Pancreas (tissue), 10 donors: Measurements from ENCODE around the gene ZFYVE27. TPM values are rescaled to one million over a fixed set of nuclear protein-coding genes. Genes with fewer than 3 reads are reported as not detected.

Experiments
- ATAC-seq, 4 donors: fragments of 200-7000 bp; cut with Tn5 transposase; one replicate each; pipeline versions ENCODE4 v1.8.0 to v1.9.1; 2020; ENCODE audit warnings: mild to moderate bottlenecking in 4 of 4, moderate library complexity in 4 of 4
- DNase-seq, 6 donors: peaks; one replicate each; pipeline ENCODE4 v3.0.0-alpha.2; 2020
- FAIRE-seq: peaks from 2 replicates; lab custom pipeline; 2012; peaks lifted over from hg19 to GRCh38; lab: Jason Lieb, UNC
- H3K27ac ChIP-seq, 4 donors: fragments of 200-600 bp; sonication (generic); 1 replicate in 3 of 4; 2 replicates in 1 of 4; pipeline versions ENCODE4 v1.5.0 to v1.8.0; 2020
- H3K27me3 ChIP-seq, 4 donors: fragments of 200-600 bp; one replicate each; pipeline ENCODE4 v1.8.0; 2021
- H3K36me3 ChIP-seq, 3 donors: fragments of 200-600 bp; sonication (generic) in 1 of 3; one replicate each; pipeline versions ENCODE4 v1.5.0 to v1.8.0; 2020 to 2021
- H3K4me1 ChIP-seq, 3 donors: fragments of 200-600 bp; one replicate each; pipeline ENCODE4 v1.8.0; 2021
- H3K4me3 ChIP-seq, 4 donors: fragments of 200-600 bp; sonication (generic) in 2 of 4; one replicate each; pipeline versions ENCODE4 v1.5.0 to v1.8.0; 2020 to 2021
- H3K9me3 ChIP-seq, 4 donors: fragments of 200-600 bp; one replicate each; pipeline ENCODE4 v1.8.0; 2021
- WGBS, 2 donors: extraction: QIAGEN DNeasy Blood & Tissue Kit; methylation state at CpG; one replicate each; pipeline ENCODE4 v1.1.7; 2013; 5-methylcytosine and 5-hydroxymethylcytosine counted together
- intact Hi-C, 3 donors: fragments of 100-400 bp; cut with DNase I; formaldehyde crosslinking; loops; one replicate each; pipeline versions ENCODE4 v1.11.1 to v1.14.2; 2022
- polyA plus RNA-seq, 2 donors: library from polyadenylated mRNA; stranded (reverse); fragments of 200-250 nt; gene quantifications; one replicate each; pipeline ENCODE4 v1.2.3, GENCODE V29; 2013
- total RNA-seq, 6 donors: library from RNA; stranded (reverse); fragmentation: NEBNext Ultra II Directional in 4 of 6; extraction: Animal tissue kit (Norgen Biotek cat#: 25700) in 4 of 6; gene quantifications; one replicate each; pipeline versions ENCODE4 v1.2.1 to v1.2.4, GENCODE V29; 2021 to 2023
- TF ChIP-seq, protein P1 (sequence below), 4 donors: fragments of 200-600 bp; sonication (generic) in 3 of 4; IDR thresholded peaks; one replicate each; pipeline versions ENCODE4 v1.5.0 to v1.8.0; 2021; ENCODE audit warnings: antibody characterized with exemption in 4 of 4
- donor health status: healthy with polysubstance abuse.
- donor health status: DM: no; HTN: no; CAD: no; lungs with moderate emphysema.
- donor health status: DM: no; HTN: no; CAD: no.
- donor health status: control.
- donor health status: control.
- donor health status: Bipolar disorder and iron deficiency.
- donor health status: DM: yes; HTN: yes; CAD: no.
- donor health status: DM: no; HTN: no; CAD: no.
- donor health status: DM: no; HTN: no; CAD: no.
- donor health status: DM: yes; HTN: yes; CAD: no.

The ZFYVE27 gene
- total and polyA plus RNA-seq, 8 donors: 11.9 to 34.9 (median 15.5) TPM

- Histone ChIP-seq H3K4me3 (no peak overlapping the region), H3K4me1 (no peaks in the 10 kb centered on the region), H3K27ac (no peak overlapping the region), H3K36me3 (no peaks in the 10 kb centered on the region), H3K9me3 (no peaks in the 10 kb centered on the region), H3K27me3 (no peaks in the 10 kb centered on the region)
- intact Hi-C loops: no loop called here
- ATAC-seq (no peak), DNase-seq (no peak), FAIRE-seq (no peak)
- TF ChIP-seq, protein P1, sequence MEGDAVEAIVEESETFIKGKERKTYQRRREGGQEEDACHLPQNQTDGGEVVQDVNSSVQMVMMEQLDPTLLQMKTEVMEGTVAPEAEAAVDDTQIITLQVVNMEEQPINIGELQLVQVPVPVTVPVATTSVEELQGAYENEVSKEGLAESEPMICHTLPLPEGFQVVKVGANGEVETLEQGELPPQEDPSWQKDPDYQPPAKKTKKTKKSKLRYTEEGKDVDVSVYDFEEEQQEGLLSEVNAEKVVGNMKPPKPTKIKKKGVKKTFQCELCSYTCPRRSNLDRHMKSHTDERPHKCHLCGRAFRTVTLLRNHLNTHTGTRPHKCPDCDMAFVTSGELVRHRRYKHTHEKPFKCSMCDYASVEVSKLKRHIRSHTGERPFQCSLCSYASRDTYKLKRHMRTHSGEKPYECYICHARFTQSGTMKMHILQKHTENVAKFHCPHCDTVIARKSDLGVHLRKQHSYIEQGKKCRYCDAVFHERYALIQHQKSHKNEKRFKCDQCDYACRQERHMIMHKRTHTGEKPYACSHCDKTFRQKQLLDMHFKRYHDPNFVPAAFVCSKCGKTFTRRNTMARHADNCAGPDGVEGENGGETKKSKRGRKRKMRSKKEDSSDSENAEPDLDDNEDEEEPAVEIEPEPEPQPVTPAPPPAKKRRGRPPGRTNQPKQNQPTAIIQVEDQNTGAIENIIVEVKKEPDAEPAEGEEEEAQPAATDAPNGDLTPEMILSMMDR (IDR thresholded peaks at IDR 0.05): no peak
- WGBS, 2 donors: 85 to 87% methylated on average over 6 of the region's 6 CpGs
Observed at GRCh38 chr10:97805949-97806348, 69.0 kb downstream of the ZFYVE27 start.

- Histone ChIP-seq H3K27me3 (no peaks in the 10 kb centered on the region), H3K36me3 (no peaks in the 10 kb centered on the region), H3K27ac (no peak overlapping the region), H3K4me1 (no peaks in the 10 kb centered on the region), H3K9me3 (no peaks in the 10 kb centered on the region), H3K4me3 (no peak overlapping the region)
- WGBS, 2 donors: 87 to 88% methylated on average over 7 of the region's 7 CpGs
- no peak for FAIRE-seq
- no peak for DNase-seq
- TF ChIP-seq, protein P1 (IDR thresholded peaks at IDR 0.05): no peak
- no peak for ATAC-seq
- intact Hi-C loops: no loop called here
Observed at GRCh38 chr10:97810446-97810845, 73.5 kb downstream of the ZFYVE27 start.

Other genes starting within 250 kb of the ZFYVE27 start
- 10 to 100 TPM; 18.0 to 33.3 (median 22.3) TPM for gene MMS19, start 238.7 kb upstream of the ZFYVE27 start, total RNA-seq
- gene MMS19, start 238.7 kb upstream of the ZFYVE27 start, polyA plus RNA-seq: 10 to 100 TPM; 40.2 to 65.7 TPM
- gene UBTD1, start 238.2 kb upstream of the ZFYVE27 start, total RNA-seq: 1 to 10 TPM; 3.9 to 6.8 (median 4.5) TPM
- gene UBTD1, start 238.2 kb upstream of the ZFYVE27 start, polyA plus RNA-seq: 1 to 10 TPM; 6.8 to 9.0 TPM
- gene ANKRD2, start 164.3 kb upstream of the ZFYVE27 start, total RNA-seq: under 1 TPM; 0.12 to 0.56 (median 0.29) TPM
- 1 to 10 TPM in 1 of 2 donors, under 1 TPM in 1; 0.61 to 1.6 TPM for gene ANKRD2, start 164.3 kb upstream of the ZFYVE27 start, polyA plus RNA-seq
- gene HOGA1, start 152.7 kb upstream of the ZFYVE27 start, total RNA-seq: 10 to 100 TPM in 2 of 6 donors, 1 to 10 TPM in 4; 7.2 to 14.9 (median 8.7) TPM
- gene HOGA1, start 152.7 kb upstream of the ZFYVE27 start, polyA plus RNA-seq: 10 to 100 TPM; 15.9 to 20.5 TPM
- 1 to 10 TPM in 2 of 6 donors, under 1 TPM in 4; 0.34 to 1.9 (median 0.61) TPM for gene C10orf62, start 147.4 kb upstream of the ZFYVE27 start, total RNA-seq
- gene C10orf62, start 147.4 kb upstream of the ZFYVE27 start, polyA plus RNA-seq: under 1 TPM; 0.12 to 0.95 TPM
- 1 to 10 TPM; 3.3 to 6.4 (median 4.5) TPM for gene MORN4, start 103.6 kb upstream of the ZFYVE27 start, total RNA-seq
- 1 to 10 TPM; 4.8 to 8.9 TPM for gene MORN4, start 103.6 kb upstream of the ZFYVE27 start, polyA plus RNA-seq
- gene PI4K2A, start 96.5 kb upstream of the ZFYVE27 start, total RNA-seq: 1 to 10 TPM; 2.2 to 8.9 (median 3.4) TPM
- gene PI4K2A, start 96.5 kb upstream of the ZFYVE27 start, polyA plus RNA-seq: 1 to 10 TPM; 3.4 to 5.4 TPM
- 1 to 10 TPM; 3.7 to 6.2 (median 4.6) TPM for gene AVPI1, start 49.9 kb upstream of the ZFYVE27 start, total RNA-seq
- 1 to 10 TPM; 4.1 to 9.1 TPM for gene AVPI1, start 49.9 kb upstream of the ZFYVE27 start, polyA plus RNA-seq
- 10 to 100 TPM in 1 of 6 donors, 1 to 10 TPM in 5; 1.8 to 11.8 (median 3.6) TPM for gene MARVELD1, start 23.4 kb upstream of the ZFYVE27 start, total RNA-seq
- gene MARVELD1, start 23.4 kb upstream of the ZFYVE27 start, polyA plus RNA-seq: 1 to 10 TPM; 3.8 to 7.1 TPM
- gene SFRP5, start 34.9 kb downstream of the ZFYVE27 start, total RNA-seq: 100 to 1,000 TPM in 1 of 6 donors, 10 to 100 TPM in 5; 59.8 to 159 (median 67.7) TPM
- 100 to 1,000 TPM; 148 to 180 TPM for gene SFRP5, start 34.9 kb downstream of the ZFYVE27 start, polyA plus RNA-seq
- 1 to 10 TPM; 2.0 to 7.8 (median 3.4) TPM for gene GOLGA7B, start 112.7 kb downstream of the ZFYVE27 start, total RNA-seq
- 10 to 100 TPM; 18.7 to 38.7 TPM for gene GOLGA7B, start 112.7 kb downstream of the ZFYVE27 start, polyA plus RNA-seq